ENCODE measurements around the gene FIGLA.

FIGLA gene

GRCh38 chr2:70790136-70790828 lies at the start of gene FIGLA:
Gene FIGLA, minus strand, starts transcription at chr2:70790643. Its CDS starts 5 bp downstream, at chr2:70790638.
- DNase-seq: no peak

- no peak for DNase-seq
These were observed 47.8 kb upstream of the FIGLA start for GRCh38 chr2:70837980-70838925.

GRCh38 chr2:70835643-70836042 lies 45.2 kb upstream of the FIGLA start, which contains the start of gene CD207:
Gene CD207, minus strand, starts transcription at chr2:70835816. Its CDS starts 40 bp downstream, at chr2:70835776.
- no peak for DNase-seq

- DNase-seq: no peak
These were observed 44.4 kb upstream of the FIGLA start for GRCh38 chr2:70834881-70835280.

- no peak for DNase-seq
These were observed 43.7 kb upstream of the FIGLA start for GRCh38 chr2:70834106-70834505.

- DNase-seq: no peak
These were observed 42.8 kb upstream of the FIGLA start for GRCh38 chr2:70833246-70833645.

GRCh38 chr2:70832386-70832785 lies 41.9 kb upstream of the FIGLA start:
- DNase-seq: no peak

GRCh38 chr2:70831861-70832260 lies 41.4 kb upstream of the FIGLA start:
- DNase-seq: no peak

- DNase-seq: no peak
These were observed 39.9 kb upstream of the FIGLA start for GRCh38 chr2:70830366-70830765.

- DNase-seq: no peak
These were observed 39.5 kb upstream of the FIGLA start for GRCh38 chr2:70829916-70830315.

GRCh38 chr2:70828914-70829824 lies 38.7 kb upstream of the FIGLA start:
- no peak for DNase-seq

- DNase-seq: no peak
These were observed 37.7 kb upstream of the FIGLA start for GRCh38 chr2:70828115-70828514.

- no peak for DNase-seq
These were observed 36.9 kb upstream of the FIGLA start for GRCh38 chr2:70827388-70827787.

- no peak for DNase-seq
These were observed 36.4 kb upstream of the FIGLA start for GRCh38 chr2:70826696-70827350.

GRCh38 chr2:70823249-70823648 lies 32.8 kb upstream of the FIGLA start:
- DNase-seq: no peak

GRCh38 chr2:70822843-70823242 lies 32.4 kb upstream of the FIGLA start:
- no peak for DNase-seq

GRCh38 chr2:70820499-70820898 lies 30.1 kb upstream of the FIGLA start, which contains the start of gene CLEC4F:
Gene CLEC4F, minus strand, starts transcription at chr2:70820599. Its CDS starts 76 bp downstream, at chr2:70820523.
- no peak for DNase-seq

GRCh38 chr2:70817284-70817954 lies 27.0 kb upstream of the FIGLA start:
- no peak for DNase-seq

GRCh38 chr2:70816726-70817125 lies 26.3 kb upstream of the FIGLA start:
- DNase-seq: no peak

- no peak for DNase-seq
These were observed 18.8 kb upstream of the FIGLA start for GRCh38 chr2:70808983-70809958.

- no peak for DNase-seq
These were observed 17.3 kb upstream of the FIGLA start for GRCh38 chr2:70807828-70808118.
